ENCODE measurements around the gene EZR.

Gene EZR

GRCh38 chr6:158784505-158784904, 34.7 kb downstream of the EZR start:
- no peaks in the 10 kb centered on the region for H3K27me3 Mint-ChIP-seq (ENCODE audit: low read depth)
- peaks cover 69% of the 10 kb centered on the region for H3K36me3 Mint-ChIP-seq (ENCODE audit: low read depth)

GRCh38 chr6:158783851-158784250, 35.3 kb downstream of the EZR start:
- H3K36me3 Mint-ChIP-seq (ENCODE audit: low read depth), result peaks cover 67% of the 10 kb centered on the region
- no peaks in the 10 kb centered on the region for H3K9me3 Mint-ChIP-seq
- no peak overlapping the region for H3K27ac Mint-ChIP-seq
- no peak overlapping the region for H3K4me3 Mint-ChIP-seq
- peaks cover 25% of the 10 kb centered on the region for H3K4me1 Mint-ChIP-seq (ENCODE audit: low read depth)
- H3K27me3 Mint-ChIP-seq (ENCODE audit: low read depth), result no peaks in the 10 kb centered on the region

More at GRCh38 chr6:158784505-158784904, 34.7 kb downstream of the EZR start:
- peaks cover 30% of the 10 kb centered on the region for H3K4me1 Mint-ChIP-seq (ENCODE audit: low read depth)
- no peak overlapping the region for H3K27ac Mint-ChIP-seq
- no peaks in the 10 kb centered on the region for H3K9me3 Mint-ChIP-seq
- no peak overlapping the region for H3K4me3 Mint-ChIP-seq

- Mint-ChIP-seq H3K4me1 (ENCODE audit: low read depth) (peaks cover 22% of the 10 kb centered on the region), H3K27ac (no peak overlapping the region), H3K36me3 (ENCODE audit: low read depth) (peaks cover 69% of the 10 kb centered on the region), H3K27me3 (ENCODE audit: low read depth) (no peaks in the 10 kb centered on the region), H3K4me3 (no peak overlapping the region), H3K9me3 (no peaks in the 10 kb centered on the region)
Observed at GRCh38 chr6:158783167-158783450, 36.1 kb downstream of the EZR start.

GRCh38 chr6:158782432-158783166, 36.6 kb downstream of the EZR start:
- Mint-ChIP-seq H3K36me3 (ENCODE audit: low read depth) (peaks cover 68% of the 10 kb centered on the region), H3K27me3 (ENCODE audit: low read depth) (no peaks in the 10 kb centered on the region), H3K9me3 (no peaks in the 10 kb centered on the region), H3K4me1 (ENCODE audit: low read depth) (peaks cover 21% of the 10 kb centered on the region), H3K4me3 (no peak overlapping the region), H3K27ac (peak overlapping the region; percentile 52)

GRCh38 chr6:158781692-158782373, 37.3 kb downstream of the EZR start:
- H3K9me3 Mint-ChIP-seq, result no peaks in the 10 kb centered on the region
- H3K27ac Mint-ChIP-seq, result peak overlapping the region; percentile 52
- H3K4me3 Mint-ChIP-seq, result no peak overlapping the region
- peaks cover 20% of the 10 kb centered on the region for H3K4me1 Mint-ChIP-seq (ENCODE audit: low read depth)
- H3K27me3 Mint-ChIP-seq (ENCODE audit: low read depth), result no peaks in the 10 kb centered on the region
- peaks cover 71% of the 10 kb centered on the region for H3K36me3 Mint-ChIP-seq (ENCODE audit: low read depth)

GRCh38 chr6:158780988-158781691, 38.0 kb downstream of the EZR start:
- no peak overlapping the region for H3K27ac Mint-ChIP-seq
- H3K9me3 Mint-ChIP-seq, result no peaks in the 10 kb centered on the region
- no peaks in the 10 kb centered on the region for H3K27me3 Mint-ChIP-seq (ENCODE audit: low read depth)
- peaks cover 68% of the 10 kb centered on the region for H3K36me3 Mint-ChIP-seq (ENCODE audit: low read depth)
- H3K4me3 Mint-ChIP-seq, result no peak overlapping the region
- peaks cover 22% of the 10 kb centered on the region for H3K4me1 Mint-ChIP-seq (ENCODE audit: low read depth)

- Mint-ChIP-seq H3K9me3 (no peaks in the 10 kb centered on the region), H3K27me3 (ENCODE audit: low read depth) (no peaks in the 10 kb centered on the region), H3K4me3 (no peak overlapping the region), H3K27ac (no peak overlapping the region), H3K36me3 (ENCODE audit: low read depth) (peaks cover 69% of the 10 kb centered on the region), H3K4me1 (ENCODE audit: low read depth) (peaks cover 20% of the 10 kb centered on the region)
Observed at GRCh38 chr6:158780246-158780884, 38.8 kb downstream of the EZR start.

GRCh38 chr6:158778005-158778527, 41.1 kb downstream of the EZR start:
- no peak overlapping the region for H3K27ac Mint-ChIP-seq
- peaks cover 18% of the 10 kb centered on the region for H3K4me1 Mint-ChIP-seq (ENCODE audit: low read depth)
- H3K36me3 Mint-ChIP-seq (ENCODE audit: low read depth), result peaks cover 57% of the 10 kb centered on the region
- H3K4me3 Mint-ChIP-seq, result no peak overlapping the region
- no peaks in the 10 kb centered on the region for H3K27me3 Mint-ChIP-seq (ENCODE audit: low read depth)
- no peaks in the 10 kb centered on the region for H3K9me3 Mint-ChIP-seq

GRCh38 chr6:158777510-158777909, 41.7 kb downstream of the EZR start:
- no peak overlapping the region for H3K27ac Mint-ChIP-seq
- H3K9me3 Mint-ChIP-seq, result no peaks in the 10 kb centered on the region
- no peaks in the 10 kb centered on the region for H3K27me3 Mint-ChIP-seq (ENCODE audit: low read depth)
- peaks cover 24% of the 10 kb centered on the region for H3K4me1 Mint-ChIP-seq (ENCODE audit: low read depth)
- peaks cover 56% of the 10 kb centered on the region for H3K36me3 Mint-ChIP-seq (ENCODE audit: low read depth)
- no peak overlapping the region for H3K4me3 Mint-ChIP-seq

- H3K9me3 Mint-ChIP-seq, result no peaks in the 10 kb centered on the region
- H3K36me3 Mint-ChIP-seq (ENCODE audit: low read depth), result peaks cover 54% of the 10 kb centered on the region
- H3K27ac Mint-ChIP-seq, result peak overlapping the region; percentile 33
- no peaks in the 10 kb centered on the region for H3K27me3 Mint-ChIP-seq (ENCODE audit: low read depth)
- no peak overlapping the region for H3K4me3 Mint-ChIP-seq
- H3K4me1 Mint-ChIP-seq (ENCODE audit: low read depth), result peaks cover 27% of the 10 kb centered on the region
Observed at GRCh38 chr6:158776737-158777136, 42.4 kb downstream of the EZR start.

GRCh38 chr6:158775832-158776231, 43.3 kb downstream of the EZR start:
- Mint-ChIP-seq H3K36me3 (ENCODE audit: low read depth) (peaks cover 56% of the 10 kb centered on the region), H3K4me1 (ENCODE audit: low read depth) (peaks cover 36% of the 10 kb centered on the region)

GRCh38 chr6:158774717-158775449, 44.3 kb downstream of the EZR start:
- Mint-ChIP-seq H3K4me3 (no peak overlapping the region), H3K27ac (no peak overlapping the region), H3K36me3 (ENCODE audit: low read depth) (peaks cover 62% of the 10 kb centered on the region), H3K9me3 (no peaks in the 10 kb centered on the region), H3K27me3 (ENCODE audit: low read depth) (no peaks in the 10 kb centered on the region), H3K4me1 (ENCODE audit: low read depth) (peaks cover 36% of the 10 kb centered on the region)

More at GRCh38 chr6:158775832-158776231, 43.3 kb downstream of the EZR start:
- no peaks in the 10 kb centered on the region for H3K27me3 Mint-ChIP-seq (ENCODE audit: low read depth)
- H3K4me3 Mint-ChIP-seq, result no peak overlapping the region
- no peak overlapping the region for H3K27ac Mint-ChIP-seq
- no peaks in the 10 kb centered on the region for H3K9me3 Mint-ChIP-seq

GRCh38 chr6:158773581-158774449, 45.4 kb downstream of the EZR start:
- peaks cover 38% of the 10 kb centered on the region for H3K4me1 Mint-ChIP-seq (ENCODE audit: low read depth)
- peaks cover 64% of the 10 kb centered on the region for H3K36me3 Mint-ChIP-seq (ENCODE audit: low read depth)
- H3K9me3 Mint-ChIP-seq, result no peaks in the 10 kb centered on the region
- H3K27me3 Mint-ChIP-seq (ENCODE audit: low read depth), result no peaks in the 10 kb centered on the region
- no peak overlapping the region for H3K4me3 Mint-ChIP-seq
- peak overlapping the region; percentile 53 for H3K27ac Mint-ChIP-seq
